HepG2 (cell line): Measurements from ENCODE around the gene TET2. TPM values are rescaled to one million over a fixed set of nuclear protein-coding genes. Genes with fewer than 3 reads are reported as not detected.

Experiments
- BCL6 ChIP-seq: IDR thresholded peaks from 2 replicates; pipeline ENCODE4 v1.6.1; 2016; ENCODE audit warnings: missing genetic modification reagents, missing compliant biosample characterization
- FOXJ3 ChIP-seq: sonication (generic); formaldehyde crosslinking; IDR thresholded peaks from 2 replicates; pipeline ENCODE4 v1.4.0; 2020; ENCODE audit warnings: missing genetic modification reagents, mild to moderate bottlenecking, borderline replicate concordance
- FOXP4 ChIP-seq: sonication (generic); formaldehyde crosslinking; IDR thresholded peaks from 2 replicates; pipeline ENCODE4 v1.4.0; 2020; ENCODE audit warnings: missing genetic modification reagents
- HMGXB3 ChIP-seq: sonication (generic); formaldehyde crosslinking; IDR thresholded peaks from 2 replicates; pipeline ENCODE4 v1.4.0; 2020; ENCODE audit warnings: missing genetic modification reagents, borderline replicate concordance
- HOMEZ ChIP-seq: IDR thresholded peaks from 2 replicates; pipeline ENCODE4 v1.6.1; 2016; ENCODE audit warnings: low read depth
- ISL2 ChIP-seq: sonication (generic); formaldehyde crosslinking; IDR thresholded peaks from 2 replicates; pipeline ENCODE4 v1.5.0; 2020; ENCODE audit warnings: missing genetic modification reagents
- KAT8 ChIP-seq: IDR thresholded peaks from 2 replicates; pipeline ENCODE4 v1.6.1; 2016; ENCODE audit warnings: missing genetic modification reagents, missing compliant biosample characterization
- NFIC ChIP-seq: IDR thresholded peaks from 2 replicates; pipeline ENCODE4 v1.6.1; 2012; ENCODE audit warnings: mild to moderate bottlenecking, low read length, inconsistent platforms
- RCOR2 ChIP-seq: IDR thresholded peaks from 2 replicates; pipeline ENCODE4 v1.6.1; 2016; ENCODE audit warnings: missing biosample characterization, missing genetic modification reagents
- ZNF24 ChIP-seq: fragments of 450-650 bp; IDR thresholded peaks from 2 replicates; pipeline ENCODE4 v1.6.1; 2017; ENCODE audit warnings: antibody characterized with exemption, mild to moderate bottlenecking
- ZNF329 ChIP-seq: sonication (generic); formaldehyde crosslinking; IDR thresholded peaks from 2 replicates; pipeline ENCODE4 v1.9.0; 2021; ENCODE audit warnings: low read depth, mild to moderate bottlenecking, missing genetic modification reagents
- ZNF431 ChIP-seq: sonication (generic); formaldehyde crosslinking; IDR thresholded peaks from 2 replicates; pipeline ENCODE4 v1.9.0; 2022; ENCODE audit warnings: missing genetic modification reagents, low read depth, mild to moderate bottlenecking, borderline replicate concordance
- ZNF432 ChIP-seq: sonication (generic); formaldehyde crosslinking; IDR thresholded peaks from 2 replicates; pipeline ENCODE4 v1.5.0; 2020; ENCODE audit warnings: missing genetic modification reagents, mild to moderate bottlenecking, borderline replicate concordance
- ZNF710 ChIP-seq: sonication (generic); formaldehyde crosslinking; IDR thresholded peaks from 2 replicates; pipeline ENCODE4 v1.5.0; 2020; ENCODE audit warnings: mild to moderate bottlenecking, missing genetic modification reagents, borderline replicate concordance
- polyA plus RNA-seq, 8 experiments: library from polyadenylated mRNA; depleted of rRNA in 3 of 8; stranded (reverse) in 7 of 8; unstranded in 1 of 8; fragments of >200 nt; fragmentation: Illumina TruSeq in 4 of 8; extraction: Trizol in 4 of 8; gene quantifications; 2 replicates each; pipeline versions ENCODE4 v1.2.1 to v1.2.3, GENCODE V29; 2011 to 2016; ENCODE audit warnings: low read depth in 4 of 8, missing spikeins in 1 of 8, mixed read lengths in 1 of 8; ENCODE audit not compliant: insufficient read depth in 1 of 8
- total RNA-seq, 5 experiments: library from RNA; depleted of rRNA; stranded (reverse); fragments of >200 nt; fragmentation: Illumina TruSeq; extraction: Trizol; gene quantifications; 2 replicates each; pipeline ENCODE4 v1.2.3, GENCODE V29; 2016; ENCODE audit warnings: low read depth in 1 of 5

TET2 gene
- total and polyA plus RNA-seq, 2 of the 13 experiments (the other 11 are each of a cell fraction or from before 2014, with no cell fraction given), result 4.7 to 4.8 TPM

GRCh38 chr4:105171912-105172311 lies 25.2 kb downstream of the TET2 start (continued):
- TF ChIP-seq HOMEZ (CRISPR knock-in tag), result peak; percentile 53; the same call in 1 of the 2 replicates
- TF ChIP-seq ZNF24, result no peak
- no peak for TF ChIP-seq ZNF432 (CRISPR knock-in tag)
- TF ChIP-seq FOXJ3 (CRISPR knock-in tag), result peak; percentile 30; the same call in 1 of the 2 replicates
- TF ChIP-seq NFIC, result peak; percentile 63; the same call in 1 of the 2 replicates
- TF ChIP-seq ISL2 (CRISPR knock-in tag), result 0 out of 2 replicates have a peak, but pooled peaks have one; percentile 24
- TF ChIP-seq BCL6 (CRISPR knock-in tag), result peak; percentile 40; the same call in 1 of the 2 replicates
- no peak for TF ChIP-seq ZNF329
- no peak for TF ChIP-seq HMGXB3 (CRISPR knock-in tag)
- no peak for TF ChIP-seq ZNF710 (CRISPR knock-in tag)
- TF ChIP-seq RCOR2, result no peak
- TF ChIP-seq KAT8, result 0 out of 2 replicates have a peak, but pooled peaks have one; percentile 17
- peak; percentile 49 for TF ChIP-seq FOXP4 (CRISPR knock-in tag)
- no peak for TF ChIP-seq ZNF431
